Neural progenitor cell (in vitro differentiated cells): ENCODE results near the gene SYT1. TPM values are rescaled to one million over a fixed set of nuclear protein-coding genes. Genes with fewer than 3 reads are reported as not detected.

Experiments used
- DNase-seq: peaks from one replicate; pipeline ENCODE4 v3.0.0-alpha.2; 2016; ENCODE audit warnings: low spot score
- H2AFZ ChIP-seq: fragments of 200-600 bp; sonication (generic); replicated peaks from 2 replicates; pipeline ENCODE4 v1.6.1; 2016; ENCODE audit warnings: antibody characterized with exemption
- H3F3A ChIP-seq: fragments of 200-600 bp; sonication (generic); 2 replicates; pipeline ENCODE4 v1.6.1; 2016; ENCODE audit warnings: antibody characterized with exemption, low read depth
- H3K27ac ChIP-seq: fragments of 200-600 bp; sonication (generic); 2 replicates; pipeline ENCODE4 v1.5.1; 2016; ENCODE audit warnings: mild to moderate bottlenecking
- H3K27me3 ChIP-seq: fragments of 200-600 bp; sonication (generic); 2 replicates; pipeline ENCODE4 v1.6.1; 2016; ENCODE audit warnings: mild to moderate bottlenecking, moderate library complexity
- H3K36me3 ChIP-seq: fragments of 200-600 bp; sonication (generic); 2 replicates; pipeline ENCODE4 v1.5.1; 2016
- H3K4me1 ChIP-seq: fragments of 200-600 bp; sonication (generic); 2 replicates; pipeline ENCODE4 v1.6.1; 2016; ENCODE audit warnings: mixed run types
- H3K4me2 ChIP-seq: fragments of 200-600 bp; sonication (generic); 2 replicates; pipeline ENCODE4 v1.6.1; 2016
- H3K4me3 ChIP-seq: fragments of 200-600 bp; sonication (generic); 2 replicates; pipeline ENCODE4 v1.5.1; 2016
- H3K79me2 ChIP-seq: fragments of 200-600 bp; sonication (generic); 2 replicates; pipeline ENCODE4 v1.6.1; 2016; ENCODE audit warnings: low read depth
- H3K9ac ChIP-seq: fragments of 200-600 bp; sonication (generic); 2 replicates; pipeline ENCODE4 v1.6.1; 2016
- H3K9me3 ChIP-seq: fragments of 200-600 bp; sonication (generic); 2 replicates; pipeline ENCODE4 v1.5.1; 2016; ENCODE audit warnings: low read depth
- H4K20me1 ChIP-seq: fragments of 200-600 bp; sonication (generic); 2 replicates; pipeline ENCODE4 v1.6.1; 2016; ENCODE audit warnings: low read depth
- H3K27ac Mint-ChIP-seq: 3 replicates; pipeline ENCODE4 v1.8.0; 2021; ENCODE audit warnings: mixed read lengths
- H3K27me3 Mint-ChIP-seq: 2 replicates; pipeline ENCODE4 v1.8.0; 2022; ENCODE audit warnings: low read depth, mild to moderate bottlenecking, inconsistent platforms, moderate library complexity, mixed read lengths; ENCODE audit not compliant: insufficient read depth
- H3K36me3 Mint-ChIP-seq: 3 replicates; pipeline ENCODE4 v1.8.0; 2021; ENCODE audit warnings: mixed read lengths
- H3K4me1 Mint-ChIP-seq: 3 replicates; pipeline ENCODE4 v1.8.0; 2021; ENCODE audit warnings: mixed read lengths
- H3K4me3 Mint-ChIP-seq: 3 replicates; pipeline ENCODE4 v1.8.0; 2021; ENCODE audit warnings: mild to moderate bottlenecking, moderate library complexity, mixed read lengths
- H3K9me3 Mint-ChIP-seq: 3 replicates; pipeline ENCODE4 v1.8.0; 2020; ENCODE audit warnings: mixed read lengths
- EZH2 ChIP-seq: fragments of 200-600 bp; sonication (generic); IDR thresholded peaks from 2 replicates; pipeline ENCODE4 v1.6.1; 2017; ENCODE audit warnings: antibody characterized with exemption, mild to moderate bottlenecking, moderate library complexity
- EZH2phosphoT487 ChIP-seq: fragments of 200-600 bp; sonication (generic); IDR thresholded peaks from 2 replicates; pipeline ENCODE4 v1.6.1; 2017; ENCODE audit warnings: antibody characterized with exemption
- total RNA-seq: library from RNA; depleted of rRNA; stranded (reverse); fragments of >200 nt; gene quantifications from 2 replicates; pipeline ENCODE4 v1.2.3, GENCODE V29; 2015; ENCODE audit warnings: low replicate concordance
- TF ChIP-seq, protein P1 (sequence below): fragments of 200-600 bp; sonication (generic); IDR thresholded peaks from 2 replicates; pipeline ENCODE4 v1.5.1; 2017; ENCODE audit warnings: antibody characterized with exemption, mild to moderate bottlenecking

SYT1 gene
- total RNA-seq, 1 donor from 2014 or later, result 36.9 TPM

DNA sequence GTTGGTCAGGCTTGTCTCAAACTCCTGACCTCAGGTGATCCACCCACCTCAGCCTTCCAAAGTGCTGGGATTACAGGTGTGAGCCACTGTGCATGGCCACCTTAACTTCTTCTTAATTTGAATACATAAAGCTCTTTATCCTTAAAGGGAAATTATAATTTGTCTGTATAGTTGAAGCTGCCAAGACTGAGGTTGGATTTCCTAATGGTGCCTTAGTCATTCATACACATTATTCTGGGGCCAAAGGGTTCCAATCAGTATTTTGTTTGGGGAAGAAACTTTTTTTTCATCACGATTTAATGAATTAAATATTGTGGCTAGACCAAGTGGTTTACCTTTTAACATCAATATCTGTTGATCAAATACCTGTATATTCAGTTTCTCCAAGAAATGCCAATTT lies 135.9 kb downstream of the SYT1 start:
- no peak for DNase-seq
- H3K27me3 ChIP-seq, result no peaks in the 10 kb centered on the region
- H3K4me1 ChIP-seq, result peaks cover 26% of the 10 kb centered on the region
- no peaks in the 10 kb centered on the region for H3K79me2 ChIP-seq
- H4K20me1 ChIP-seq, result no peaks in the 10 kb centered on the region
- Mint-ChIP-seq H3K4me3 (no peak overlapping the region), H3K27ac (no peak overlapping the region), H3K4me1 (peaks cover 19% of the 10 kb centered on the region), H3K9me3 (no peaks in the 10 kb centered on the region), H3K36me3 (no peaks in the 10 kb centered on the region), H3K27me3 (peaks cover 2% of the 10 kb centered on the region)
- no peak overlapping the region for H3K4me3 ChIP-seq
- TF ChIP-seq, protein P1, sequence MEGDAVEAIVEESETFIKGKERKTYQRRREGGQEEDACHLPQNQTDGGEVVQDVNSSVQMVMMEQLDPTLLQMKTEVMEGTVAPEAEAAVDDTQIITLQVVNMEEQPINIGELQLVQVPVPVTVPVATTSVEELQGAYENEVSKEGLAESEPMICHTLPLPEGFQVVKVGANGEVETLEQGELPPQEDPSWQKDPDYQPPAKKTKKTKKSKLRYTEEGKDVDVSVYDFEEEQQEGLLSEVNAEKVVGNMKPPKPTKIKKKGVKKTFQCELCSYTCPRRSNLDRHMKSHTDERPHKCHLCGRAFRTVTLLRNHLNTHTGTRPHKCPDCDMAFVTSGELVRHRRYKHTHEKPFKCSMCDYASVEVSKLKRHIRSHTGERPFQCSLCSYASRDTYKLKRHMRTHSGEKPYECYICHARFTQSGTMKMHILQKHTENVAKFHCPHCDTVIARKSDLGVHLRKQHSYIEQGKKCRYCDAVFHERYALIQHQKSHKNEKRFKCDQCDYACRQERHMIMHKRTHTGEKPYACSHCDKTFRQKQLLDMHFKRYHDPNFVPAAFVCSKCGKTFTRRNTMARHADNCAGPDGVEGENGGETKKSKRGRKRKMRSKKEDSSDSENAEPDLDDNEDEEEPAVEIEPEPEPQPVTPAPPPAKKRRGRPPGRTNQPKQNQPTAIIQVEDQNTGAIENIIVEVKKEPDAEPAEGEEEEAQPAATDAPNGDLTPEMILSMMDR, result no peak
- TF ChIP-seq EZH2 (no peak), EZH2phosphoT487 (no peak)
- no peak overlapping the region for H3K27ac ChIP-seq
- H2AFZ ChIP-seq, result no peak overlapping the region
- no peaks in the 10 kb centered on the region for H3F3A ChIP-seq
- no peak overlapping the region for H3K4me2 ChIP-seq
- no peaks in the 10 kb centered on the region for H3K9me3 ChIP-seq
- no peak overlapping the region for H3K9ac ChIP-seq
- H3K36me3 ChIP-seq, result no peaks in the 10 kb centered on the region

DNA sequence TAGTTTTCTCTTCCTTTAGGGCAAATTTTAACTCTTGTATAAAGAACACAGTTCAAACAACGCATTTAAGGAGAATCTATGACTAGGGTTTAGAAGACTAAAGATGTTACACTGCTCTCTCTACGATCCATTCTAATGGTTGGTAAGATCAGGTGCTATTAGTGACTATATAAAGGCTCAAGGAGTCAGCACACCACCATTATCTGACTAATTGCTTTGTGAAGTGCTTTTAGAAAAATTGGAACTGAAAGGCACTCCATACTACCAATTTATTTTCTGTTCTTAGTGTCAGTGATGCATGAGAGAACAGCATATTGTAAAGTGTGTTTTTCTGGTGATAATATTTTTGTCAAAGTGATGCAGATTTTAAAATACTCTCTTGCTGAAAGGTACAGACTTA lies 136.8 kb downstream of the SYT1 start:
- H3K9ac ChIP-seq, result no peak overlapping the region
- no peak overlapping the region for H2AFZ ChIP-seq
- no peak overlapping the region for H3K4me3 ChIP-seq
- no peak overlapping the region for H3K4me2 ChIP-seq
- H3K27ac ChIP-seq, result no peak overlapping the region
- H4K20me1 ChIP-seq, result no peaks in the 10 kb centered on the region
- H3K4me1 ChIP-seq, result peaks cover 23% of the 10 kb centered on the region
- Mint-ChIP-seq H3K4me3 (no peak overlapping the region), H3K4me1 (peaks cover 19% of the 10 kb centered on the region), H3K27me3 (peaks cover 2% of the 10 kb centered on the region), H3K9me3 (no peaks in the 10 kb centered on the region), H3K36me3 (no peaks in the 10 kb centered on the region), H3K27ac (no peak overlapping the region)
- H3K79me2 ChIP-seq, result no peaks in the 10 kb centered on the region
- H3F3A ChIP-seq, result no peaks in the 10 kb centered on the region
- DNase-seq, result no peak
- no peaks in the 10 kb centered on the region for H3K27me3 ChIP-seq
- no peaks in the 10 kb centered on the region for H3K9me3 ChIP-seq
- no peaks in the 10 kb centered on the region for H3K36me3 ChIP-seq
- TF ChIP-seq, protein P1, result no peak
- TF ChIP-seq EZH2phosphoT487 (no peak), EZH2 (no peak)

DNA sequence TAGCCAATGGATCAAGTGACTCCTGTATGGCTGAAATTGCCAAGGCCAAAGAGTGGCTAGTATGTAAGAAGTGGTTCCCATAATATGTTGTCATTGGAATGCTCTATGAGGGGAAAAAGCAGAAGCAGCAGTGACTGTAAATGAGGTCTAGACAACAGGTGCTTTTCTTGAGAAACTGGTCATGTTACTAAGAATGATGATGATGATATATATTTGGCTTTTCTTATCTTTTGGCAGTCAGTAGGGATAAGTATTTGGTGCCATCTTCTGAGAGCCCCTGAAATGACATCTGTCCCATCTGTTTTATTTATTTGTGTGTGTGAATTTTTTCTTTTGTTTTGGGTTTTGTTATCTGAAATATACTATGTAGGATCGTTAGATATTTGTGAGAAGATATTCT lies 141.7 kb downstream of the SYT1 start:
- H4K20me1 ChIP-seq, result no peaks in the 10 kb centered on the region
- Mint-ChIP-seq H3K27ac (no peak overlapping the region), H3K4me3 (no peak overlapping the region), H3K4me1 (peaks cover 17% of the 10 kb centered on the region), H3K27me3 (no peaks in the 10 kb centered on the region), H3K36me3 (no peaks in the 10 kb centered on the region), H3K9me3 (no peaks in the 10 kb centered on the region)
- H3K36me3 ChIP-seq, result no peaks in the 10 kb centered on the region
- no peak overlapping the region for H3K4me2 ChIP-seq
- H3K4me3 ChIP-seq, result no peak overlapping the region
- H2AFZ ChIP-seq, result no peak overlapping the region
- peaks cover 17% of the 10 kb centered on the region for H3K4me1 ChIP-seq
- no peak overlapping the region for H3K9ac ChIP-seq
- no peaks in the 10 kb centered on the region for H3F3A ChIP-seq
- TF ChIP-seq, protein P1, result no peak
- TF ChIP-seq EZH2phosphoT487 (no peak), EZH2 (no peak)
- no peak overlapping the region for H3K27ac ChIP-seq
- H3K79me2 ChIP-seq, result no peaks in the 10 kb centered on the region
- no peaks in the 10 kb centered on the region for H3K9me3 ChIP-seq
- no peak for DNase-seq
- H3K27me3 ChIP-seq, result no peaks in the 10 kb centered on the region

DNA sequence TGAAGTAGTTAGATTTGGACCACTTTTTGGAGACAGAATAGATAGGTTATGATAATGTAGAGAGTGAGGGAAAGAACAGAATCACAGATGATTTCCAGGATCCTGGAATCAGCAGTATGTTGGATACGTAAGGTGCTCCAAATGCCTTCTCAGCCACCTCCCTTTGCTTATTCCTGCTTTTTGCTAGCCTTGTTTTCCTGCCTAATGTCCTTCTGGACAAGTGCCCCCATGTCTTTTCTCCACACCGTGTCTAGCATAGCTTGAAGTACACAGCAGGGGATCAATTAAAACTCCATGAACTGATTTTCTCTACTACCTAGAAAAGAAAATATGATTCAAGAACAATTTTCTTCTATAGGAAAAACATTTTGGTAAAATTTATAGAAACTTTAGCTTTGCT lies 144.0 kb downstream of the SYT1 start:
- no peaks in the 10 kb centered on the region for H3K36me3 Mint-ChIP-seq
- Histone ChIP-seq H3K4me3 (no peak overlapping the region), H4K20me1 (no peaks in the 10 kb centered on the region), H3K36me3 (no peaks in the 10 kb centered on the region), H3K4me1 (no peaks in the 10 kb centered on the region), H3K9me3 (no peaks in the 10 kb centered on the region), H3F3A (no peaks in the 10 kb centered on the region), H3K79me2 (no peaks in the 10 kb centered on the region), H2AFZ (no peak overlapping the region), H3K27me3 (no peaks in the 10 kb centered on the region), H3K4me2 (no peak overlapping the region), H3K27ac (no peak overlapping the region), H3K9ac (no peak overlapping the region)
- no peaks in the 10 kb centered on the region for H3K4me1 Mint-ChIP-seq
- no peak for DNase-seq
- H3K4me3 Mint-ChIP-seq, result no peak overlapping the region
- H3K27ac Mint-ChIP-seq, result no peak overlapping the region
- no peaks in the 10 kb centered on the region for H3K27me3 Mint-ChIP-seq
- H3K9me3 Mint-ChIP-seq, result no peaks in the 10 kb centered on the region
- TF ChIP-seq EZH2phosphoT487 (no peak), EZH2 (no peak)
- TF ChIP-seq, protein P1, result no peak
